Astrocyte (in vitro differentiated cells and primary cell): Measurements from ENCODE around the gene AFF4. TPM values are rescaled to one million over a fixed set of nuclear protein-coding genes. Genes with fewer than 3 reads are reported as not detected.

Source experiments
- DNase-seq: peaks from one replicate; pipeline ENCODE4 v3.0.0-alpha.2; 2010; ENCODE audit warnings: low read depth
- FAIRE-seq: peaks from 2 replicates; lab custom pipeline; 2011; peaks lifted over from hg19 to GRCh38; lab: Jason Lieb, UNC
- H2AFZ ChIP-seq: 2 replicates; pipeline ENCODE4 v1.6.0; 2012; ENCODE audit warnings: low read depth, low read length, inconsistent platforms
- H3K27ac ChIP-seq: 2 replicates; pipeline ENCODE4 v1.5.1; 2011; ENCODE audit warnings: low read depth, low read length, inconsistent platforms
- H3K27me3 ChIP-seq: 2 replicates; pipeline ENCODE4 v1.6.0; 2011; ENCODE audit warnings: low read length, inconsistent platforms; ENCODE audit not compliant: insufficient read depth
- H3K36me3 ChIP-seq: 2 replicates; pipeline ENCODE4 v1.5.1; 2011; ENCODE audit warnings: low read length, inconsistent platforms; ENCODE audit not compliant: insufficient read depth
- H3K4me1 ChIP-seq: 2 replicates; pipeline ENCODE4 v1.5.1; 2011; ENCODE audit warnings: low read length, inconsistent platforms; ENCODE audit not compliant: insufficient read depth
- H3K4me2 ChIP-seq: 2 replicates; pipeline ENCODE4 v1.6.0; 2012; ENCODE audit warnings: low read length, inconsistent platforms
- H3K4me3 ChIP-seq: 2 replicates; pipeline ENCODE4 v1.5.1; 2011; ENCODE audit warnings: low read depth, mild to moderate bottlenecking, low read length, inconsistent platforms; ENCODE audit not compliant: insufficient read depth
- H3K79me2 ChIP-seq: 2 replicates; pipeline ENCODE4 v1.6.0; 2012; ENCODE audit warnings: mild to moderate bottlenecking, low read length, inconsistent platforms; ENCODE audit not compliant: insufficient read depth
- H3K9ac ChIP-seq: 2 replicates; pipeline ENCODE4 v1.6.0; 2012; ENCODE audit warnings: mild to moderate bottlenecking, low read length, inconsistent platforms
- H3K9me3 ChIP-seq: 2 replicates; pipeline ENCODE4 v1.5.1; 2012; ENCODE audit warnings: low read depth, mild to moderate bottlenecking, low read length, inconsistent platforms; ENCODE audit not compliant: insufficient read depth
- H4K20me1 ChIP-seq: 2 replicates; pipeline ENCODE4 v1.6.0; 2012; ENCODE audit warnings: low read length, inconsistent platforms; ENCODE audit not compliant: insufficient read depth
- H3K27ac Mint-ChIP-seq: one replicate; pipeline ENCODE4 v1.8.0; 2021; ENCODE audit warnings: mild to moderate bottlenecking, mixed read lengths; ENCODE audit not compliant: unreplicated experiment
- H3K27me3 Mint-ChIP-seq: one replicate; pipeline ENCODE4 v1.8.0; 2021; ENCODE audit warnings: low read depth, mixed read lengths; ENCODE audit not compliant: unreplicated experiment
- H3K36me3 Mint-ChIP-seq: one replicate; pipeline ENCODE4 v1.8.0; 2021; ENCODE audit warnings: low read depth, mixed read lengths; ENCODE audit not compliant: unreplicated experiment
- H3K4me1 Mint-ChIP-seq: one replicate; pipeline ENCODE4 v1.8.0; 2021; ENCODE audit warnings: low read depth, mixed read lengths; ENCODE audit not compliant: unreplicated experiment
- H3K4me3 Mint-ChIP-seq: one replicate; pipeline ENCODE4 v1.8.0; 2021; ENCODE audit warnings: mild to moderate bottlenecking, moderate library complexity, mixed read lengths; ENCODE audit not compliant: unreplicated experiment
- H3K9me3 Mint-ChIP-seq: one replicate; pipeline ENCODE4 v1.8.0; 2021; ENCODE audit warnings: mild to moderate bottlenecking, mixed read lengths; ENCODE audit not compliant: unreplicated experiment
- CTCF ChIP-seq: IDR thresholded peaks from 2 replicates; pipeline ENCODE4 v1.5.1; 2011; ENCODE audit warnings: low read depth, mild to moderate bottlenecking, inconsistent platforms, low read length, moderate library complexity; ENCODE audit not compliant: insufficient read depth
- EZH2 ChIP-seq: IDR thresholded peaks from 2 replicates; pipeline ENCODE4 v1.6.1; 2012; ENCODE audit warnings: mild to moderate bottlenecking, low read length, inconsistent platforms; ENCODE audit not compliant: insufficient read depth
- total RNA-seq: library from RNA; stranded (reverse); gene quantifications from 2 replicates; pipeline ENCODE4 v1.2.1, GENCODE V29; 2021

Gene AFF4
- total RNA-seq, 1 donor from 2014 or later = 163 TPM

DNA sequence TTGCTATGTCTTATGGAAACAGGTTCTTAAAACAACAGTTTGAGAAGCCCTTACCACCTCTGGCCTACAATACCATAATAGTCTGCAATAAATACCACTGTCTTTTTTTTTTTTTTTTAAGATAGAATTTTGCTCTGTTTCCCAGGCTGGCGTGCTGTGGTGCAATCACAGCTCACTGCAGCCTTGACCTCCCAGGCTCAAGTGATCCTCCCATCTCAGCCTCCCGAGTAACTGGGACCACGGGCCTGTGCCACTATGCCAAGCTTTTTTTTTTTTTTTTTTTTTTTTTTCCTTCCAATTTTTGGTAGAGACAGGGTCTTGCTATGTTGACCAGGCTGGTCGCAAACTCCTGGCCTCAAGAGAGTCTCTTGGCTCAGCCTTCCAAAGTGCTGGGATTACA lies 37.0 kb downstream of the AFF4 start:
- Histone ChIP-seq H4K20me1 (peaks cover 87% of the 10 kb centered on the region), H3K27me3 (no peaks in the 10 kb centered on the region), H3K27ac (no peak overlapping the region), H3K9me3 (no peaks in the 10 kb centered on the region), H3K4me2 (no peak overlapping the region), H3K4me1 (no peaks in the 10 kb centered on the region), H3K4me3 (no peak overlapping the region), H3K79me2 (peaks cover 88% of the 10 kb centered on the region), H3K9ac (no peak overlapping the region), H2AFZ (no peak overlapping the region), H3K36me3 (peaks cover 55% of the 10 kb centered on the region)
- Mint-ChIP-seq H3K27me3 (no peaks in the 10 kb centered on the region), H3K27ac (no peak overlapping the region), H3K36me3 (peaks cover 12% of the 10 kb centered on the region), H3K4me3 (no peak overlapping the region), H3K9me3 (peaks cover 2% of the 10 kb centered on the region), H3K4me1 (peaks cover 6% of the 10 kb centered on the region)
- TF ChIP-seq EZH2 (no peak), CTCF (no peak)
- FAIRE-seq (no peak), DNase-seq (no peak)

DNA sequence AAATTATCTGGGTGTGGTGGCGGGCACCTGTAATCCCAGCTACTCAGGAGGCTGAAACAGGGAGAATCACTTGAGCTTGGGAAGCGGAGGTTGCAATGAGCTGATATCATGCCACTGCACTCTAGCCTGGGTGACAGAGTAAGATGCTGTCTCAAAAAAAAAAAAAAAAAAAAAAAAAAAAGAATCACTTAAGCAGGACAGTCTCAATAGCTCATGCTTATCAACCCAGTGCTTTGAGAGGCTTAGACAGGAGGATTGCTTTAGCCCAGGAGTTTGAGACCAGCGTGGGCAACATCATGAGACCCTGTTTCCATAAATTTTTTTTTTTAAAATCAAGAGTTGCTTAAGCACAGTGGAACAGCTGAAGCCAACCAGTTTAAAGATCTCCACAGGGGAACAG lies 47.3 kb downstream of the AFF4 start:
- FAIRE-seq (no peak), DNase-seq (no peak)
- H4K20me1 ChIP-seq = peaks cover 70% of the 10 kb centered on the region
- H3K4me1 Mint-ChIP-seq = peaks cover 3% of the 10 kb centered on the region
- H3K27ac ChIP-seq = no peak overlapping the region
- no peaks in the 10 kb centered on the region for H3K27me3 Mint-ChIP-seq
- H3K79me2 ChIP-seq = peaks cover 91% of the 10 kb centered on the region
- H3K36me3 Mint-ChIP-seq = peaks cover 13% of the 10 kb centered on the region
- no peaks in the 10 kb centered on the region for H3K9me3 Mint-ChIP-seq
- peak overlapping the region; percentile 13 for H3K27ac Mint-ChIP-seq
- no peak overlapping the region for H3K4me3 Mint-ChIP-seq
- no peak overlapping the region for H2AFZ ChIP-seq
- no peaks in the 10 kb centered on the region for H3K9me3 ChIP-seq
- TF ChIP-seq CTCF = no peak
- no peak for TF ChIP-seq EZH2
- no peaks in the 10 kb centered on the region for H3K27me3 ChIP-seq
- no peak overlapping the region for H3K9ac ChIP-seq
- no peak overlapping the region for H3K4me3 ChIP-seq
- H3K4me2 ChIP-seq = no peak overlapping the region
- H3K36me3 ChIP-seq = peaks cover 26% of the 10 kb centered on the region
- no peaks in the 10 kb centered on the region for H3K4me1 ChIP-seq

DNA sequence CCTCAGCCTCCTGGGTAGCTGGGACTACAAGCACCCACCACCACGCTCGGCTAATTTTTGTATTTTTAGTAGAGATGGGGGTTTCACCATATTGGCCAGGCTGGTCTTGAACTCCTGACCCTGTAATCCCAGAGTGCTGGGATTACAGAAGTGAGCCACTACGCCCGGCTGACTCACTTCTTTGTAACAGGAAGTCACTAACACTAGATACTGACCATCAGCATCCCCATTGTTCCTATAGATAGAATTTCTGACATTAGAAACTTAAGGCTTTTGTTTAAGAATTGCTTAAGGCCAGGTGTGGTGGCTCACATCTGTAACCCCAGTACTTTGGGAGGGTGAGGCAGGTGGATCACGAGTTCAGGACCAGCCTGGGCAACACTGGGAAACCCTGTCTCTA lies 47.8 kb downstream of the AFF4 start:
- Histone ChIP-seq H3K9ac (no peak overlapping the region), H3K4me3 (no peak overlapping the region), H3K27ac (no peak overlapping the region), H3K79me2 (peaks cover 92% of the 10 kb centered on the region), H2AFZ (no peak overlapping the region), H3K9me3 (no peaks in the 10 kb centered on the region), H4K20me1 (peaks cover 71% of the 10 kb centered on the region), H3K4me2 (no peak overlapping the region), H3K4me1 (no peaks in the 10 kb centered on the region), H3K36me3 (peaks cover 29% of the 10 kb centered on the region), H3K27me3 (no peaks in the 10 kb centered on the region)
- DNase-seq (no peak), FAIRE-seq (no peak)
- TF ChIP-seq EZH2 (no peak), CTCF (no peak)
- H3K27ac Mint-ChIP-seq = peak overlapping the region; percentile 47
- peaks cover 16% of the 10 kb centered on the region for H3K36me3 Mint-ChIP-seq
- no peak overlapping the region for H3K4me3 Mint-ChIP-seq
- peaks cover 3% of the 10 kb centered on the region for H3K4me1 Mint-ChIP-seq
- no peaks in the 10 kb centered on the region for H3K9me3 Mint-ChIP-seq
- no peaks in the 10 kb centered on the region for H3K27me3 Mint-ChIP-seq
